H1 (cell line): Measurements from ENCODE around the gene CRYGN. TPM values are rescaled to one million over a fixed set of nuclear protein-coding genes. Genes with fewer than 3 reads are reported as not detected.
A peak's percentile ranks its signal among the peaks of the same experiment; 100 is the strongest.

Experiments
- CTCF ChIA-PET: fragments of 300-600 bp; sonication (Branson Sonifier 250); formaldehyde crosslinking; loops from one replicate; lab custom pipeline; 2021; ENCODE audit not compliant: partially characterized antibody; lab: Charles Lee
- POLR2A ChIA-PET: fragments of 300-600 bp; sonication (Branson Sonifier 250); formaldehyde crosslinking; loops from one replicate; lab custom pipeline; 2021; ENCODE audit warnings: inconsistent platforms; ENCODE audit not compliant: partially characterized antibody; lab: Charles Lee
- DNase-seq, 2 experiments: peaks; one replicate each; pipeline versions ENCODE4 v3.0.0 to v3.0.0-alpha.2; 2010 to 2022; ENCODE audit warnings: low spot score in 2 of 2, low read depth in 1 of 2, mixed read lengths in 1 of 2
- FAIRE-seq: peaks from 2 replicates; lab custom pipeline; 2011; peaks lifted over from hg19 to GRCh38; lab: Jason Lieb, UNC
- H2AFZ ChIP-seq: 2 replicates; pipeline ENCODE4 v1.8.1; 2012; ENCODE audit warnings: low read length, inconsistent platforms
- H2AK5ac ChIP-seq: 2 replicates; pipeline ENCODE4 v1.6.1; 2013; ENCODE audit warnings: low read depth, low read length
- H2BK120ac ChIP-seq: replicated peaks from 2 replicates; pipeline ENCODE3; 2013; ENCODE audit warnings: low read depth, low read length, inconsistent platforms
- H2BK12ac ChIP-seq: 2 replicates; pipeline ENCODE4 v1.6.1; 2013; ENCODE audit warnings: low read depth, low read length
- H2BK15ac ChIP-seq: 2 replicates; pipeline ENCODE4 v1.6.1; 2013; ENCODE audit warnings: low read length
- H2BK20ac ChIP-seq: 2 replicates; pipeline ENCODE4 v1.6.1; 2013; ENCODE audit warnings: low read length
- H2BK5ac ChIP-seq: 2 replicates; pipeline ENCODE4 v1.6.1; 2013; ENCODE audit warnings: low read depth, low read length
- H3K14ac ChIP-seq: 2 replicates; pipeline ENCODE4 v1.6.1; 2013; ENCODE audit warnings: inconsistent platforms; ENCODE audit not compliant: insufficient read length
- H3K18ac ChIP-seq: 2 replicates; pipeline ENCODE4 v1.6.1; 2013; ENCODE audit warnings: low read length; ENCODE audit errors: extremely low read depth
- H3K23ac ChIP-seq: 2 replicates; pipeline ENCODE4 v1.6.1; 2013; ENCODE audit warnings: inconsistent platforms; ENCODE audit not compliant: insufficient read length
- H3K23me2 ChIP-seq: 2 replicates; pipeline ENCODE4 v1.6.1; 2013; ENCODE audit warnings: low read depth, low read length
- H3K27ac ChIP-seq: 2 replicates; pipeline ENCODE4 v1.6.1; 2011; ENCODE audit warnings: low read depth, low read length, inconsistent platforms
- H3K27me3 ChIP-seq, 4 experiments: replicated peaks in 1 of 4; 1 replicate in 1 of 4; 2 replicates in 3 of 4; pipeline versions ENCODE4 v1.6.1 to v1.8.1; 2011 to 2013; ENCODE audit warnings: low read length in 3 of 4, mild to moderate bottlenecking in 3 of 4, inconsistent platforms in 2 of 4, mixed read lengths in 2 of 4, moderate library complexity in 1 of 4; ENCODE audit not compliant: control insufficient read depth in 3 of 4, insufficient read depth in 3 of 4; ENCODE audit errors: extremely low read depth in 1 of 4
- H3K36me3 ChIP-seq, 4 experiments: 2 replicates each; pipeline versions ENCODE4 v1.6.1 to v1.8.1; 2011 to 2013; ENCODE audit warnings: mild to moderate bottlenecking in 4 of 4, low read length in 3 of 4, moderate library complexity in 2 of 4, control low read depth in 1 of 4, inconsistent platforms in 1 of 4; ENCODE audit not compliant: insufficient read depth in 4 of 4, control insufficient read depth in 2 of 4
- H3K4ac ChIP-seq: replicated peaks from 2 replicates; pipeline ENCODE3; 2013; ENCODE audit warnings: low read length, low read depth, mixed read lengths, inconsistent platforms; ENCODE audit not compliant: insufficient read length
- H3K4me1 ChIP-seq, 4 experiments: replicated peaks in 1 of 4; 1 replicate in 1 of 4; 2 replicates in 3 of 4; pipeline versions ENCODE4 v1.6.1 to v1.8.1; 2011 to 2013; ENCODE audit warnings: low read length in 3 of 4, inconsistent platforms in 2 of 4, mixed read lengths in 1 of 4; ENCODE audit not compliant: insufficient read depth in 4 of 4, control insufficient read depth in 3 of 4
- H3K4me2 ChIP-seq, 2 experiments: 2 replicates each; pipeline versions ENCODE4 v1.6.1 to v1.8.1; 2011 to 2013; ENCODE audit warnings: low read depth in 2 of 2, low read length in 2 of 2, control low read depth in 1 of 2, inconsistent platforms in 1 of 2, mild to moderate bottlenecking in 1 of 2; ENCODE audit not compliant: insufficient read depth in 1 of 2
- H3K4me3 ChIP-seq, 4 experiments: fragments of 200-600, 300-600 bp in 1 of 4; sonication (generic), shearing (Covaris generic), sonication (Bioruptor Twin) in 1 of 4; 2 replicates each; pipeline versions ENCODE4 v1.5.1 to v1.8.1; 2011 to 2016; ENCODE audit warnings: low read length in 4 of 4, low read depth in 3 of 4, control low read depth in 2 of 4, inconsistent platforms in 2 of 4, mild to moderate bottlenecking in 2 of 4, mixed read lengths in 1 of 4, moderate library complexity in 1 of 4; ENCODE audit not compliant: insufficient read depth in 2 of 4; ENCODE audit errors: extremely low read depth in 1 of 4
- H3K56ac ChIP-seq: replicated peaks from 2 replicates; pipeline ENCODE3; 2013; ENCODE audit warnings: low read depth, mild to moderate bottlenecking, mixed read lengths, low read length, inconsistent platforms; ENCODE audit not compliant: insufficient read length
- H3K79me1 ChIP-seq: 2 replicates; pipeline ENCODE4 v1.6.1; 2013; ENCODE audit warnings: low read depth, low read length, control low read depth
- H3K79me2 ChIP-seq, 2 experiments: 2 replicates each; pipeline versions ENCODE4 v1.6.1 to v1.8.1; 2012 to 2013; ENCODE audit warnings: low read length in 2 of 2, mild to moderate bottlenecking in 2 of 2, inconsistent platforms in 1 of 2; ENCODE audit not compliant: insufficient read depth in 2 of 2, control insufficient read depth in 1 of 2
- H3K9ac ChIP-seq, 4 experiments: replicated peaks in 1 of 4; 1 replicate in 1 of 4; 2 replicates in 3 of 4; pipeline versions ENCODE4 v1.6.1 to v1.8.1; 2011 to 2013; ENCODE audit warnings: low read depth in 3 of 4, low read length in 3 of 4, control low read depth in 2 of 4, mild to moderate bottlenecking in 2 of 4, moderate library complexity in 2 of 4, inconsistent platforms in 1 of 4; ENCODE audit errors: extremely low read depth in 1 of 4
- H3K9me3 ChIP-seq, 2 experiments: 2 replicates each; pipeline versions ENCODE4 v1.6.1 to v1.8.1; 2012 to 2013; ENCODE audit warnings: mild to moderate bottlenecking in 2 of 2, moderate library complexity in 2 of 2, control low read depth in 1 of 2, inconsistent platforms in 1 of 2, low read depth in 1 of 2, low read length in 1 of 2, mixed read lengths in 1 of 2; ENCODE audit not compliant: insufficient read depth in 2 of 2
- H4K20me1 ChIP-seq, 2 experiments: replicated peaks in 1 of 2; 2 replicates each; pipeline versions ENCODE3 to v1.8.1; 2011 to 2013; ENCODE audit warnings: inconsistent platforms in 2 of 2, low read length in 2 of 2, mild to moderate bottlenecking in 1 of 2; ENCODE audit not compliant: insufficient read depth in 2 of 2, control insufficient read depth in 1 of 2
- H4K5ac ChIP-seq: 2 replicates; pipeline ENCODE4 v1.6.1; 2013; ENCODE audit warnings: low read length, low read depth, mixed read lengths, inconsistent platforms; ENCODE audit not compliant: insufficient read length
- H4K8ac ChIP-seq: 2 replicates; pipeline ENCODE4 v1.8.0; 2013; ENCODE audit warnings: mild to moderate bottlenecking, moderate library complexity, low read length, inconsistent platforms; ENCODE audit not compliant: insufficient read depth; ENCODE audit errors: extremely low read depth
- H4K91ac ChIP-seq: replicated peaks from 2 replicates; pipeline ENCODE3; 2013; ENCODE audit warnings: low read length, mixed read lengths, inconsistent platforms; ENCODE audit not compliant: insufficient read length
- CEBPB ChIP-seq: IDR thresholded peaks from 2 replicates; pipeline ENCODE4 v1.6.1; 2012; ENCODE audit warnings: low read depth, low read length
- EGR1 ChIP-seq: IDR thresholded peaks from 2 replicates; pipeline ENCODE4 v1.6.1; 2011; ENCODE audit warnings: low read depth, low read length, borderline replicate concordance
- GTF2F1 ChIP-seq: IDR thresholded peaks from 2 replicates; pipeline ENCODE4 v1.6.1; 2012; ENCODE audit warnings: low read depth, low read length, improper control_type of control experiment, borderline replicate concordance
- PHF8 ChIP-seq: fragments of 200-600 bp; sonication (generic); conservative IDR thresholded peaks from 2 replicates; pipeline ENCODE4 v1.7.1; 2012; ENCODE audit warnings: low read depth, mild to moderate bottlenecking, inconsistent platforms, low read length, moderate library complexity
- SAP30 ChIP-seq: fragments of 300-600 bp; sonication (generic); IDR thresholded peaks from 2 replicates; pipeline ENCODE4 v1.7.1; 2012; ENCODE audit warnings: low read length, moderate library complexity, mild to moderate bottlenecking, inconsistent platforms; ENCODE audit not compliant: insufficient read depth, insufficient replicate concordance
- SIRT6 ChIP-seq: IDR thresholded peaks from one replicate; pipeline ENCODE4 v1.7.1; 2012; ENCODE audit warnings: low read length, inconsistent platforms
- SP4 ChIP-seq: IDR thresholded peaks from 2 replicates; pipeline ENCODE4 v1.6.1; 2012; ENCODE audit warnings: low read length, inconsistent platforms
- TCF12 ChIP-seq: IDR thresholded peaks from 2 replicates; pipeline ENCODE4 v1.6.1; 2011; ENCODE audit warnings: low read depth, mild to moderate bottlenecking, low read length
- ZNF274 ChIP-seq: IDR thresholded peaks from 2 replicates; pipeline ENCODE4 v1.7.0; 2012; ENCODE audit warnings: low read length, borderline replicate concordance; ENCODE audit errors: extremely low read depth
- WGBS, 2 experiments: shearing (Covaris generic) in 1 of 2; methylation state at CpG; one replicate each; pipeline versions ENCODE4 v1.1.6 to v1.1.7; 2013 to 2015; ENCODE audit warnings: low lambda C conversion rate in 2 of 2, mixed read lengths in 2 of 2, inconsistent platforms in 1 of 2, low coverage in 1 of 2, missing lambda C conversion rate in 1 of 2; ENCODE audit not compliant: insufficient replicate concordance in 2 of 2, insufficient coverage in 1 of 2, insufficient read length in 1 of 2; ENCODE audit errors: extremely low coverage in 1 of 2, missing lambda C conversion rate in 1 of 2; 5-methylcytosine and 5-hydroxymethylcytosine counted together
- polyA plus RNA-seq, 7 experiments: library from polyadenylated mRNA; depleted of rRNA in 3 of 7; stranded (reverse) in 5 of 7; unstranded in 2 of 7; fragments of >200 nt in 5 of 7; fragments of 200-250 nt in 2 of 7; gene quantifications; 1 replicate in 5 of 7; 2 replicates in 1 of 7; 4 replicates in 1 of 7; pipeline versions ENCODE4 v1.2.1 to v1.2.3, GENCODE V29; 2011 to 2013; ENCODE audit warnings: missing spikeins in 2 of 7, mixed read lengths in 2 of 7
- total RNA-seq: library from RNA; stranded (reverse); fragmentation: NEBNext Ultra II Directional; extraction: Animal tissue kit (Norgen Biotek cat#: 25700); gene quantifications from 2 replicates; pipeline ENCODE4 v1.2.1, GENCODE V29; 2021
- TF ChIP-seq, protein P1 (sequence below): IDR thresholded peaks from 2 replicates; pipeline ENCODE4 v1.6.1; 2012; ENCODE audit warnings: inconsistent platforms
- TF ChIP-seq, protein P2 (sequence below), 3 experiments: IDR thresholded peaks; 1 replicate in 2 of 3; 2 replicates in 1 of 3; pipeline versions ENCODE4 v1.5.1 to v1.6.1; 2011; ENCODE audit warnings: low read length in 3 of 3, mild to moderate bottlenecking in 3 of 3, inconsistent platforms in 2 of 3, low read depth in 1 of 3, moderate library complexity in 1 of 3; ENCODE audit not compliant: insufficient read depth in 1 of 3; ENCODE audit errors: control extremely low read depth in 1 of 3

Gene CRYGN
- total and polyA plus RNA-seq, 2 of the 8 experiments (the other 6 are each of a cell fraction or from before 2014, with no cell fraction given) = 0.98 to 1.6 TPM

DNA sequence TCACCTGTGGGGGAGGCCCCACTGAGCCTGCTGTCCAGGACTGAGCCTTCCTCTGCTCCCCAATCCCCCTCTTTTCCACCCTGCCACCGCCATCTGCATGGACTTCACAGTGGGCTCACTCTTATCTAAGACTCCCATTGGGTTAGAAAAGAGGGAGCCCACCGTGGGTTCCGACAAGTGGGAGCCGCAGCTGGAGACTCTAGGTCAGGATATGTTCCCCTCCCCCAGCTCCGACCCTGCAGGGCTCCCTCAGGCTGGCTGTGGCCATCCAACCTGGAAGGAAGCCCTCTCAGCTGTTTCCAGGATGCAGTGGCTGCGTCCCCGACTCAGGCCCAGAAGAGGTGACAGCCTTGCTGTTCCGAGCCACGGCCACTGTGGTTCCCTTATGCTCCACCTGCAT, 34.9 kb downstream of the CRYGN start:
- FAIRE-seq = no peak
- H2BK120ac ChIP-seq = no peak overlapping the region
- H3K9ac ChIP-seq = no peak overlapping the region
- peaks cover 0 to 12% (median 7%) of the 10 kb centered on the region in 4 experiments; a peak in 4 of 7 replicates for H3K27me3 ChIP-seq
- peaks cover 16% of the 10 kb centered on the region for H3K23me2 ChIP-seq
- no peak overlapping the region for H3K4ac ChIP-seq
- no peak overlapping the region for H2BK15ac ChIP-seq
- H2BK12ac ChIP-seq = 0 out of 2 replicates have a peak overlapping the region, but pooled peaks have one; percentile 27
- H3K27ac ChIP-seq = no peak overlapping the region
- no peak overlapping the region for H3K23ac ChIP-seq
- peaks cover 0 to 2% of the 10 kb centered on the region in 2 experiments for H4K20me1 ChIP-seq
- peaks cover 2 to 17% (median 11%) of the 10 kb centered on the region in 4 experiments for H3K4me1 ChIP-seq
- ChIA-PET POLR2A (interaction anchor here (0.8 to 2.3 kb wide), 2 partner anchors 11 to 113 kb away, joined by 3 to 5 read pairs; no protein-coding TSS in a partner anchor), CTCF (interaction anchor here (0.6 to 2.7 kb wide), 2 partner anchors 18 to 43 kb away, joined by 3 to 15 read pairs; no protein-coding TSS in a partner anchor)
- H2BK5ac ChIP-seq = no peak overlapping the region
- DNase-seq = no peak
- H3K4me2 ChIP-seq = no peak overlapping the region
- no peak overlapping the region for H2AFZ ChIP-seq
- no peaks in the 10 kb centered on the region; a peak in 1 of 8 replicates for H3K36me3 ChIP-seq
- H3K4me3 ChIP-seq = no peak overlapping the region
- H3K79me1 ChIP-seq = no peaks in the 10 kb centered on the region; the same call in 1 of the 2 replicates
- no peak overlapping the region; the same call in 1 of the 2 replicates for H4K8ac ChIP-seq
- H2AK5ac ChIP-seq = 0 out of 2 replicates have a peak overlapping the region, but pooled peaks have one; percentile 24
- H3K18ac ChIP-seq = no peak overlapping the region
- no peaks in the 10 kb centered on the region for H3K79me2 ChIP-seq
- H4K91ac ChIP-seq = peak overlapping the region; percentile 7
- WGBS, 2 experiments = 90% methylated on average over 6 of the region's 9 CpGs; no CpG with 5 or more reads in 1 of the 2 experiments
- no peak overlapping the region for H4K5ac ChIP-seq
- H2BK20ac ChIP-seq = no peak overlapping the region
- H3K56ac ChIP-seq = no peak overlapping the region
- no peak overlapping the region for H3K14ac ChIP-seq
- no peaks in the 10 kb centered on the region for H3K9me3 ChIP-seq
- TF ChIP-seq GTF2F1 (no peak), SP4 (no peak), TCF12 (no peak), SAP30 (no peak), SIRT6 (no peak), ZNF274 (no peak), EGR1 (no peak), PHF8 (no peak), CEBPB (no peak)
- TF ChIP-seq, protein P1, sequence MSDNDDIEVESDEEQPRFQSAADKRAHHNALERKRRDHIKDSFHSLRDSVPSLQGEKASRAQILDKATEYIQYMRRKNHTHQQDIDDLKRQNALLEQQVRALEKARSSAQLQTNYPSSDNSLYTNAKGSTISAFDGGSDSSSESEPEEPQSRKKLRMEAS = no peak
- TF ChIP-seq, protein P2, sequence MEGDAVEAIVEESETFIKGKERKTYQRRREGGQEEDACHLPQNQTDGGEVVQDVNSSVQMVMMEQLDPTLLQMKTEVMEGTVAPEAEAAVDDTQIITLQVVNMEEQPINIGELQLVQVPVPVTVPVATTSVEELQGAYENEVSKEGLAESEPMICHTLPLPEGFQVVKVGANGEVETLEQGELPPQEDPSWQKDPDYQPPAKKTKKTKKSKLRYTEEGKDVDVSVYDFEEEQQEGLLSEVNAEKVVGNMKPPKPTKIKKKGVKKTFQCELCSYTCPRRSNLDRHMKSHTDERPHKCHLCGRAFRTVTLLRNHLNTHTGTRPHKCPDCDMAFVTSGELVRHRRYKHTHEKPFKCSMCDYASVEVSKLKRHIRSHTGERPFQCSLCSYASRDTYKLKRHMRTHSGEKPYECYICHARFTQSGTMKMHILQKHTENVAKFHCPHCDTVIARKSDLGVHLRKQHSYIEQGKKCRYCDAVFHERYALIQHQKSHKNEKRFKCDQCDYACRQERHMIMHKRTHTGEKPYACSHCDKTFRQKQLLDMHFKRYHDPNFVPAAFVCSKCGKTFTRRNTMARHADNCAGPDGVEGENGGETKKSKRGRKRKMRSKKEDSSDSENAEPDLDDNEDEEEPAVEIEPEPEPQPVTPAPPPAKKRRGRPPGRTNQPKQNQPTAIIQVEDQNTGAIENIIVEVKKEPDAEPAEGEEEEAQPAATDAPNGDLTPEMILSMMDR (IDR thresholded peaks at IDR 0.05; ENCODE audit: control extremely low read depth in 1 of 3, insufficient read depth in 1 of 3, low read depth in 1 of 3, low read length in 3 of 3) = no peak
